Stimulated activated CD4-positive, alpha-beta T cell treated with anti-CD3 and anti-CD28 coated beads, TNF-alpha, amount 100 ng/mL, for 4 hours (primary cell): Measurements from ENCODE around the gene OSGIN1.
A peak's percentile ranks its signal among the peaks of the same experiment; 100 is the strongest.

Experiments
- DNase-seq, 3 experiments: peaks; one replicate each; pipeline ENCODE4 v3.0.0-alpha.2; 2020; ENCODE audit warnings: low read depth in 3 of 3

The OSGIN1 gene

DNA sequence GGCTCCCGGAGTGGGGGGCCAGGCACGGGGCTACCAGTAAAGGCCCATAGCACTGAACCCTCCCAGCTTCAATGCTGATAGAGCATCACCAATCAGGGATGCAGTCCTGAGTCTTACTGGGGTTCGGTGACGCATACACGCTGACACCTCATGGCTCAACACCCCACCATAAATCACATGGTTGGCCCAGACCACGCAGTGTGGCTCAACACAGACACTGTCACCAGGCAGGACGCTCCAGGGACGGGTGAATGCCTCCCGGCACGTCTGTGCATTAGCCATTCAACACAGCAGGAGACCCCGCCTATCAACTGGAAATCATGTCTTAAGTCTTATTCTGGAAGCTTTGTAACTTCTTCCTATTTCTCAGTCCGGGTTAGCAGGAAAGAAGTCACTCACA lies 50.0 kb downstream of the OSGIN1 start:
- no peak for DNase-seq

DNA sequence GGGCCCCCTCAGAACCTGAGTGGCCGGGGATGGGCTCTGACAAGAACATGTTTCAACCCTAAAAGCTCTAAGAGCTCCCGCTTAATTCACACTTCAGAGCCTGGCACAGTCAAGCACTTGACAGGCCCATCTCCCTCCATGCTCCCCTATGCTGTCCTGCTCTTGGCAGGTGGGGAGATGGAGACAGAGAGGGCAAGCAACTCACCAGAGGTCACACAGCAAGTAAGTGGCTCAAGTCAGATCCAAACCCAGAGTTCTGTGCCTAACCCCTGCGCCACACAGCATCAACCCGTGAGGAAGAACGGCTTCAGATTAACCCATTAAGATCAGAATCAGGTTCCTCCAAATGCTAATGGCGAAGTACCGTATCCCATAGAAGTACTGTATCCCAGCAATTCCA lies 51.4 kb downstream of the OSGIN1 start:
- no peak for DNase-seq

DNA sequence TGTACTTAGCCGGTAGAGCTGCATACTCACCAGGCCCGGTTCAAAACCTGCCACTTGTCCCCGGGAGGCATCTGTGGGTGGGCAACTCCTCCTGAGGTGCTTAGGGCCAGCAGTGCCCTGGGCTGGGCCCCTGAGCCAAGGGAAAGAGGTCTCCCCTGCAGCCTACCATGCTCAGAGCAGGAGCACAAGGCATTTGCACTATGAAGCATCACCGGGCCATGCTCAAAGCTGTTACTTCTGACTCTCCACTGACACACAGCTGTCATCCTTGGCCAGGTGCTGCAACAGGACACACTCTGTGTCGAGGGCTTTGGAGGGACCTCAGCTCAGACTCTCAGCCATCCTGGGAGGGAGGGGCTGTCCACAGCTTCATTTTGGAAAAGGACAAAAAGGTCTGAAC lies 52.4 kb downstream of the OSGIN1 start:
- DNase-seq: no peak

DNA sequence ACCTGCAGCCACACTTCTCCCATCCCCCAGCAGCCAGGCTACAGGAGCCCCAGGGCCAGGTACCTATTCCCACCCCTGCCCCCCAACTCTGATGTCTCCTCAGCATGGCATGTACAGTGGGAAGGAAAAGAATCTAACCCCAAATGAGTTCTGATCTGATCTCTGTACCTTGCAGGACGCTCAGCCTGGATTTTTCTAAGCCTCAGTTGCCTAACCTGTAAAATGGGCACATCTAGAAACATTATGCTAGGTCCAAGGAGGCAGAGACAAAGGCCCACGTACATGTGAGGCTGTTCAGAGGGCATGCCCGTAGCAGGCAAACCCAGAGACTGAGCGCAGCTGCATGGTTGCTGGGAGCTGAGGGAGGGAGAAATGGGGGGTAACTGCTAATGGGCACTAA lies 54.5 kb downstream of the OSGIN1 start:
- DNase-seq: no peak

DNA sequence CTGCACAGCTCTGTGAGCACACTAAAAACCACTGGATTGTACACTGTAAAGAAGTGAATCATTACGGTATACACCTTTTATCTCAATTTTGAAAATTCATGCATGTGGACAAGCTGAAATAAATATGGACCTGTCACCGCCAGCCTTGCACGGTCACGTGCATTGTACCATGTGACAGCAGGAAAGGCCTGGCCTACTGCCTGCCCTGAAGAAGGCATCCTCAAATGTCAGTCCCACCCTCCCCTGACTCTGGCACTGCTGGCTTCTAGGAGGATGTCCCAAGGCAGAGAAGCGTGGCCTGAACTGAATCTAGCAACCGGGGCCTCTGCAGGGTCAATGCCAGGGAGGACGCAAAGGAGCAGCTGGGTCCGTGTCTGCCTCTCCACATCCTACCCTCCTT lies 54.9 kb downstream of the OSGIN1 start:
- no peak for DNase-seq

DNA sequence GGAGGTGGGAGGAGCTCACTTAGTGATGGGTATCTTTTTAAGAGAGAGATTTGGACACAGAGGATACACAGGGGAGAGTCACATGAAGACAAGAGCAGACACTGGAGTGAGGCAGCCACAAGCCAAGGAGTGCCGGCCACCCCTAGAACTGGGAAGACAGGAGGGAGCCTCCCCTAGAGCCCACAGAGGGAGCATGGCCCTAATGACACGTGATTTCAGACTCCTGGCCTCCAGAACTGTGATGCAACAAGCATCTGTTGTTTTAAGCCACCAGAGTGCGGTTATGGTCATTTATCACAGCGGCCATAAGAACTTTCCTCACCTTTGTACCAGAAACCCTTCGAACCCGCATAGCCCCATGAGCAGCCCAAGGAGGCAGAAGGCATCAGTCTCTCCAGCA lies 56.2 kb downstream of the OSGIN1 start:
- no peak for DNase-seq

DNA sequence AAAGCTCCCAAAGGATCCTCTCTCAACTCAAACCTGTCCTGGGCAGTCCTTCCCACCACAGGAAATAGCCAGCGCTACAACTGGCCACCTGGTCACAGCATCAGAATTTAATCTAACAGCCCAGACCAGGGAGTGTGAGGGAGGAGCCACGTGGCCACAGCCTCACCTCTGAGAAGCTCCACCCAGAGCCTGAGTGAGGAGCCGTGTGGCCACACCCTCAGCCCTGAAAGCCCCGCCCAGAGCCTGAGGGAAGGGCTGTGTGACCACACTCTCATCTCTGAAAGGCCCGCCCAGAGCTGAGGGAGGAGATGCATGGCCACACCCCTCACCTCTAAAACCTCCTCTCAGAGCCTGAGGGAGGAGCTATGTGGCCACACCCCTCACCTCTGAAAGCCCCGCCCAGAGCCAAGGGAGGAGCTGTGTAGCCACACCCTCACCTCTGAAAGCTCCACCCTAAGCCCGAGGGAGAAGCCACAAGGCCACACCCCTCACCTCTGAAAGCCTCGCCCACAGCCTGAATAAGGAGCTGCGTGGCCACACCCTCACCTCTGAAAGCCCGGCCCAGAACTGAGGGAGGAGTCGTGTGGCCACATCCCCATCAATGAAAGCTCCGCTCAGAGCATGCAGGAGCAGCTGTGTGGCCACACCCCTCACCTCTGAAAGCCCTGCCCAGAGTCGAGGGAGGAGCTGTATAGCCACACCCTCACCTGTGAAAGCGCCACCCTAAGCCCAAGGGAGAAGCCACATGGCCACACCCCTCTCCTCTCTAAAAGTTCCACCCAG lies 60.9 kb downstream of the OSGIN1 start:
- peak in 2 of 3 experiments; percentile 6 to 24 for DNase-seq

DNA sequence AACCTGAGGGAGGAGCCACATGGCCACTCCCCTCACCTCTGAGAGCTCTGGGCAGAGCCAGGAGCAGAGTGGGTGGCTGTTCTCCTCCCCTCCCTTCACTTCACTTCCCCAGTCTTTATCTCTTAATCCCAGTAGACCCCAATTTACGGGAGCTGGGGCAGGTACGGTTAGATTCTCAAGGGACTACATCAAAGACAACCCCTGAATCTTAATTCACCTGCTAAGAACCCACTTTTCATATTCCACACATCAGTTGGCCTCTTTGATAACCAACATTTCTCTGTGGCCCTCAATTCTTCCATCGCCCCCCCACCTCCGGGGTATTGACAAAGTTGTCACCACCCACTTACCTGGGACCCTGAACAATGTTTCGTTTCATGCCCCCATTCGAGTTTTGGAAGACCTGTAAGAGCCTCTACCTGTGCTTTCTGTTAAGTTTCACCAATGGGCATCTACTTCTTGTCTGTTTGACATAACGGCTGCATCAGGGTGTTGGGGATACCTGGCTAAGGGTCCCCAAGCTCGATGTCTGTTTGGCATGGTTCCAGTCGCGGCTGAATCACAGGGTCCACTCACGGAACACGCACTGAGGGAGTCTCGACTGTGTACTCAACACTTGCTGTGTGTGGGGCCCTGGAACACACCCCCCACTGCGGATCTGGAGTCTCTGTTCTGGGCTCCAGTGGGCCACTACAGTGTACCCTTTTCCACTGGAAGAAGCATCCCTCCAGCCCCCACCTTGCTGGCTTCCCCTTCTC lies 61.7 kb downstream of the OSGIN1 start:
- no peak for DNase-seq

DNA sequence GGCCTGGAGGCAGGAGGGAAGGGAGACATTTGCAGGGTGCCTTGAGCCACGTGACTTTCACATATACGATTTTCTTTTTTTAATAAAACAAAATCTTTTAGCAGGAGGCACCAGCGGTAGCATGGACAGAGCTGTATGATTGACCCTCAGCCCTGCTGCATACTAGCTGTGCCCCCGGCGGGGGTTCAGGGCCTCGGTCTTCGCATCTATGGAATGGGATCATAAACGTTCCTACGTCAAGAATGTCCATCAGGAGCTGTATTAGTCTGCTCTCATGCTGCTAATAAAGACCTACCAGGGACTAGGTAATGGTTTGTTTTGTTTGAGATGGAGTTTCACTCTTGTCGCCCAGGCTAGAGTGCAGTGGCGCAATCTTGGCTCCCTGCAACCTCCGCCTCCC lies 62.4 kb downstream of the OSGIN1 start:
- no peak for DNase-seq
